ENCODE results near the gene TPD52L1.

DNA sequence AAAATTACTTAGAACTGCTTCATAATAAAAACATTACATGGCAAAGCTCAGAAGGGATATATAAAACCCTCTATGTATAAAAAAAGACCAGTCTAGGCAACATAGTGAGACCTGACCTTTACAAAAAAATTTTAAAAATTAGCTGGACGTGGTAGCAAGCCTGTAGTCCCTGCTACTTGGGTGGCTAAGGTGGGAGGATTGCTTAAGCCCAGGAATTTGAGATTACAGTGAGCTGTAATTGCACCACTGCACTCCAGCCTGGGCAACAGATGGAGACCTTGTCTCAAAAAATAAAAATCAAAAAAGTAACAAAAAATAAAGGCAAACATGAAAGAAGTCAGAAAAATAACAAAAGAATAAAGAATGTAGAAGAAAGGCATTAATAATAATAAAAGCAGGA is 21.5 kb upstream of the TPD52L1 start:
- no peak for TF ChIP-seq POLR2AphosphoS5 (IDR thresholded peaks at IDR 0.05; ENCODE audit: insufficient read depth, low read depth, low read length)
- TF ChIP-seq, protein P1, sequence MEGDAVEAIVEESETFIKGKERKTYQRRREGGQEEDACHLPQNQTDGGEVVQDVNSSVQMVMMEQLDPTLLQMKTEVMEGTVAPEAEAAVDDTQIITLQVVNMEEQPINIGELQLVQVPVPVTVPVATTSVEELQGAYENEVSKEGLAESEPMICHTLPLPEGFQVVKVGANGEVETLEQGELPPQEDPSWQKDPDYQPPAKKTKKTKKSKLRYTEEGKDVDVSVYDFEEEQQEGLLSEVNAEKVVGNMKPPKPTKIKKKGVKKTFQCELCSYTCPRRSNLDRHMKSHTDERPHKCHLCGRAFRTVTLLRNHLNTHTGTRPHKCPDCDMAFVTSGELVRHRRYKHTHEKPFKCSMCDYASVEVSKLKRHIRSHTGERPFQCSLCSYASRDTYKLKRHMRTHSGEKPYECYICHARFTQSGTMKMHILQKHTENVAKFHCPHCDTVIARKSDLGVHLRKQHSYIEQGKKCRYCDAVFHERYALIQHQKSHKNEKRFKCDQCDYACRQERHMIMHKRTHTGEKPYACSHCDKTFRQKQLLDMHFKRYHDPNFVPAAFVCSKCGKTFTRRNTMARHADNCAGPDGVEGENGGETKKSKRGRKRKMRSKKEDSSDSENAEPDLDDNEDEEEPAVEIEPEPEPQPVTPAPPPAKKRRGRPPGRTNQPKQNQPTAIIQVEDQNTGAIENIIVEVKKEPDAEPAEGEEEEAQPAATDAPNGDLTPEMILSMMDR (IDR thresholded peaks at IDR 0.05; ENCODE audit: extremely low read depth in 1 of 2, insufficient read depth in 1 of 2, low read depth in 1 of 2, low read length in 2 of 2), result no peak
- TF ChIP-seq POLR2A (IDR thresholded peaks at IDR 0.05; ENCODE audit: low read depth, low read length), result no peak
- TF ChIP-seq, protein P2, sequence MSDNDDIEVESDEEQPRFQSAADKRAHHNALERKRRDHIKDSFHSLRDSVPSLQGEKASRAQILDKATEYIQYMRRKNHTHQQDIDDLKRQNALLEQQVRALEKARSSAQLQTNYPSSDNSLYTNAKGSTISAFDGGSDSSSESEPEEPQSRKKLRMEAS (IDR thresholded peaks at IDR 0.05; ENCODE audit: insufficient read depth, insufficient read length), result no peak

Data from endothelial cell of umbilical vein (primary cell).